ENCODE measurements around the gene PTPRT.

DNA sequence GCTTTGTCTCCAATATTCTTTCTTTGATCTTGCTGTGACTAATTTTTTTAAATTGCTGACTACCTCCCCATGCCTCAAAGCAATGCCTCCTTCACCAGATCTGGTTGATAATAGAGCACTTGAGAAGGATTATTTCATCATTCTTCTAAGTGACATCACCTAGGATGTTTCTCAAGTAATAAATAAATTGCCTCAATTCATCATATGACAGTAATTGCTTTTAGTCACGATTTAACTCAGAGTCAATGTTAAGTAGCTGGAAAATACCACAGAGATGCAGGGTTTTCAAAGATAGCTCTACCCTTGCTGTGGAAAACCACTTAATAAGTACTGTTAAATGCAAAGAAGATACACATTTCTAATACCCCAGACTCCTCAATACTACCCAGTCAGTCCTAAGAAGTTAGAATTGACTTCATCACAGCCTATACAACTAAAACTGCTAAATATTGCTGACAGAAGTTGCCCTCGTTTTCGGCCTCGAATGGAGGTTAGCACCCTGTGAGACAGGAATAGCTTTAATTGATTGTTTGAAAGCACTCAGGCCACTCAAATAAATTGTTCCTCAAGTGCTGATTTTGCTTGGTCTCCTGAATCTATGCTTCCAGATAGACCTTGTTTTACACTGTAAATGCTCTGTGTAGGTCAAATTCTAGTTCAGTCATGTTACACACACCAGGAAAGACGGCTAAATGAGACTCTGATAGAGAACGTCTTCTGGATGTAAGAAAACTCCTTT, 931.0 kb downstream of the PTPRT start:
- TF ChIP-seq, protein P1, sequence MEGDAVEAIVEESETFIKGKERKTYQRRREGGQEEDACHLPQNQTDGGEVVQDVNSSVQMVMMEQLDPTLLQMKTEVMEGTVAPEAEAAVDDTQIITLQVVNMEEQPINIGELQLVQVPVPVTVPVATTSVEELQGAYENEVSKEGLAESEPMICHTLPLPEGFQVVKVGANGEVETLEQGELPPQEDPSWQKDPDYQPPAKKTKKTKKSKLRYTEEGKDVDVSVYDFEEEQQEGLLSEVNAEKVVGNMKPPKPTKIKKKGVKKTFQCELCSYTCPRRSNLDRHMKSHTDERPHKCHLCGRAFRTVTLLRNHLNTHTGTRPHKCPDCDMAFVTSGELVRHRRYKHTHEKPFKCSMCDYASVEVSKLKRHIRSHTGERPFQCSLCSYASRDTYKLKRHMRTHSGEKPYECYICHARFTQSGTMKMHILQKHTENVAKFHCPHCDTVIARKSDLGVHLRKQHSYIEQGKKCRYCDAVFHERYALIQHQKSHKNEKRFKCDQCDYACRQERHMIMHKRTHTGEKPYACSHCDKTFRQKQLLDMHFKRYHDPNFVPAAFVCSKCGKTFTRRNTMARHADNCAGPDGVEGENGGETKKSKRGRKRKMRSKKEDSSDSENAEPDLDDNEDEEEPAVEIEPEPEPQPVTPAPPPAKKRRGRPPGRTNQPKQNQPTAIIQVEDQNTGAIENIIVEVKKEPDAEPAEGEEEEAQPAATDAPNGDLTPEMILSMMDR (conservative IDR thresholded peaks at IDR 0.05; ENCODE audit: low read depth, low read length): no peak
- no peak for TF ChIP-seq EZH2 (IDR thresholded peaks at IDR 0.05; ENCODE audit: low read length, unreplicated experiment)

Measured in PC-3 (cell line).